Gastrocnemius medialis (tissue), 4 donors: ENCODE data around the gene GMPS. TPM values are rescaled to one million over a fixed set of nuclear protein-coding genes. Genes with fewer than 3 reads are reported as not detected.

Source experiments
- ATAC-seq, 2 donors: fragments of 150-250 bp; one replicate each; pipeline ENCODE4 v1.9.1; 2016
- DNase-seq, 2 donors: peaks; one replicate each; pipeline ENCODE4 v3.0.0-alpha.2; 2019
- H3K27ac ChIP-seq, 4 donors: fragments of 200-600 bp; sonication (generic); 1 replicate in 1 of 4; 2 replicates in 3 of 4; pipeline ENCODE4 v1.5.1; 2016 to 2018; ENCODE audit warnings: mild to moderate bottlenecking in 2 of 4, moderate library complexity in 1 of 4
- H3K27me3 ChIP-seq, 3 donors: fragments of 200-600 bp; sonication (generic) in 2 of 3; 1 replicate in 1 of 3; 2 replicates in 2 of 3; pipeline versions ENCODE4 v1.5.1 to v1.6.0; 2016 to 2019; ENCODE audit warnings: mild to moderate bottlenecking in 1 of 3, moderate library complexity in 1 of 3
- H3K36me3 ChIP-seq, 2 donors: fragments of 200-600 bp; sonication (generic) in 1 of 2; one replicate each; pipeline ENCODE4 v1.5.1; 2017 to 2018
- H3K4me1 ChIP-seq, 2 donors: fragments of 200-600 bp; sonication (generic) in 1 of 2; one replicate each; pipeline ENCODE4 v1.5.1; 2016 to 2017; ENCODE audit warnings: mild to moderate bottlenecking in 2 of 2
- H3K4me3 ChIP-seq, 4 donors: fragments of 200-600 bp; sonication (generic) in 3 of 4; 1 replicate in 1 of 4; 2 replicates in 3 of 4; pipeline ENCODE4 v1.5.1; 2016 to 2019; ENCODE audit warnings: mild to moderate bottlenecking in 2 of 4
- H3K9me3 ChIP-seq, 3 donors: fragments of 200-600 bp; sonication (generic) in 2 of 3; 1 replicate in 1 of 3; 2 replicates in 2 of 3; pipeline ENCODE4 v1.5.1; 2016 to 2019
- POLR2A ChIP-seq, 2 donors: fragments of 450-650 bp; IDR thresholded peaks; one replicate each; pipeline ENCODE4 v1.6.1; 2017; ENCODE audit warnings: antibody characterized with exemption in 2 of 2, mild to moderate bottlenecking in 2 of 2, moderate library complexity in 2 of 2
- in situ Hi-C, 4 donors: fragments of 200-750 bp; cut with MboI; loops; one replicate each; pipeline versions ENCODE4 v1.15.0 to v1.8.0; 2017; ENCODE audit warnings: low sequenced_read_pairs in 4 of 4
- intact Hi-C: fragments of 100-400 bp; cut with DNase I; formaldehyde crosslinking; loops from one replicate; pipeline ENCODE4 v1.15.1; 2023; ENCODE audit warnings: low total_unique reads
- total RNA-seq, 4 donors: library from RNA; depleted of rRNA; stranded (reverse); fragments of >200 nt; gene quantifications; one replicate each; pipeline versions ENCODE4 v1.1.0 to v1.2.3, GENCODE V29; 2016
- TF ChIP-seq, protein P1 (sequence below), 5 experiments: fragments of 450-650 bp in 3 of 5; fragments of 200-600 bp in 2 of 5; sonication (generic) in 2 of 5; IDR thresholded peaks in 4 of 5; conservative IDR thresholded peaks in 1 of 5; 1 replicate in 4 of 5; 2 replicates in 1 of 5; pipeline ENCODE4 v1.5.1; 2016 to 2019; ENCODE audit warnings: antibody characterized with exemption in 5 of 5, mild to moderate bottlenecking in 3 of 5, moderate library complexity in 3 of 5

The GMPS gene
- total RNA-seq, 4 donors from 2014 or later = 26.7 to 34.7 (median 32.5) TPM

GRCh38 chr3:155890671-155891190 lies 20.3 kb downstream of the GMPS start:
- no peaks in the 10 kb centered on the region for H3K27me3 ChIP-seq
- in situ Hi-C loops = no loop called here
- ATAC-seq = no peak

DNA sequence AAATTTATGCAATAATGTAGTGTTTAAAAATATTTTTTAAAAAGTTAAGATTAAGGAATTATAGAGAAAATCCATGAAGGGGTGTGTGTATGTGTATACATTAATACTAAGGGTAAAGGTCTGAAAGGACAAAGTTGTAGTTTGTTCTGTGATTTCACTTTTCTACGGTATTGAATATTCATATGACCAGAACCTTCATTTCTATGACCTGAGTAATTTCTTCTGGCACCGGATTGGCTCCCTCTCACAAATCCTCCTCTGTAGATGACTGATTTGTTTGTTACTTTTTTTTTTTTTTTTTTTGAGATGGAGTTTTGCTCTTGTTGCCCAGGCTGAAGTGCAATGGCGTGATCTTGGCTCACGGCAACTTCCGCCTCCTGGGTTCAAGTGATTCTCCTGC lies 20.9 kb downstream of the GMPS start:
- H3K36me3 ChIP-seq = peaks cover 0 to 12% of the 10 kb centered on the region in 2 donors
- no peak overlapping the region for H3K4me3 ChIP-seq
- H3K9me3 ChIP-seq = no peaks in the 10 kb centered on the region

More at GRCh38 chr3:155890671-155891190, 20.3 kb downstream of the GMPS start:
- no peak for TF ChIP-seq POLR2A (IDR thresholded peaks at IDR 0.05)
- TF ChIP-seq, protein P1, sequence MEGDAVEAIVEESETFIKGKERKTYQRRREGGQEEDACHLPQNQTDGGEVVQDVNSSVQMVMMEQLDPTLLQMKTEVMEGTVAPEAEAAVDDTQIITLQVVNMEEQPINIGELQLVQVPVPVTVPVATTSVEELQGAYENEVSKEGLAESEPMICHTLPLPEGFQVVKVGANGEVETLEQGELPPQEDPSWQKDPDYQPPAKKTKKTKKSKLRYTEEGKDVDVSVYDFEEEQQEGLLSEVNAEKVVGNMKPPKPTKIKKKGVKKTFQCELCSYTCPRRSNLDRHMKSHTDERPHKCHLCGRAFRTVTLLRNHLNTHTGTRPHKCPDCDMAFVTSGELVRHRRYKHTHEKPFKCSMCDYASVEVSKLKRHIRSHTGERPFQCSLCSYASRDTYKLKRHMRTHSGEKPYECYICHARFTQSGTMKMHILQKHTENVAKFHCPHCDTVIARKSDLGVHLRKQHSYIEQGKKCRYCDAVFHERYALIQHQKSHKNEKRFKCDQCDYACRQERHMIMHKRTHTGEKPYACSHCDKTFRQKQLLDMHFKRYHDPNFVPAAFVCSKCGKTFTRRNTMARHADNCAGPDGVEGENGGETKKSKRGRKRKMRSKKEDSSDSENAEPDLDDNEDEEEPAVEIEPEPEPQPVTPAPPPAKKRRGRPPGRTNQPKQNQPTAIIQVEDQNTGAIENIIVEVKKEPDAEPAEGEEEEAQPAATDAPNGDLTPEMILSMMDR (IDR thresholded peaks at IDR 0.05 in 4 of 5, conservative IDR thresholded peaks at IDR 0.05 in 1 of 5) = no peak
- Histone ChIP-seq H3K27ac (no peak overlapping the region), H3K9me3 (no peaks in the 10 kb centered on the region), H3K4me1 (peaks cover 11 to 15% of the 10 kb centered on the region in 2 donors), H3K36me3 (peaks cover 0 to 12% of the 10 kb centered on the region in 2 donors), H3K4me3 (no peak overlapping the region)
- intact Hi-C loops = no loop called here
- no peak for DNase-seq

GRCh38 chr3:155895379-155895900 lies 25.0 kb downstream of the GMPS start:
- intact Hi-C loops (no loop called here), in situ Hi-C loops (no loop called here)
- H3K27ac ChIP-seq = no peak overlapping the region
- H3K4me3 ChIP-seq = no peak overlapping the region
- ATAC-seq (no peak), DNase-seq (no peak)
- H3K36me3 ChIP-seq = peaks cover 0 to 27% of the 10 kb centered on the region in 2 donors
- H3K9me3 ChIP-seq = no peaks in the 10 kb centered on the region
- H3K4me1 ChIP-seq = peaks cover 3 to 4% of the 10 kb centered on the region in 2 donors
- no peak for TF ChIP-seq POLR2A (IDR thresholded peaks at IDR 0.05)
- TF ChIP-seq, protein P1 (IDR thresholded peaks at IDR 0.05 in 4 of 5, conservative IDR thresholded peaks at IDR 0.05 in 1 of 5) = no peak
- H3K27me3 ChIP-seq = no peaks in the 10 kb centered on the region

More for the DNA sequence above, 20.9 kb downstream of the GMPS start:
- in situ Hi-C loops (no loop called here), intact Hi-C loops (no loop called here)
- DNase-seq (no peak), ATAC-seq (no peak)
- TF ChIP-seq, protein P1 (IDR thresholded peaks at IDR 0.05 in 4 of 5, conservative IDR thresholded peaks at IDR 0.05 in 1 of 5) = no peak
- TF ChIP-seq POLR2A (IDR thresholded peaks at IDR 0.05) = no peak
- Histone ChIP-seq H3K27me3 (no peaks in the 10 kb centered on the region), H3K4me1 (peaks cover 11 to 15% of the 10 kb centered on the region in 2 donors), H3K27ac (no peak overlapping the region)

DNA sequence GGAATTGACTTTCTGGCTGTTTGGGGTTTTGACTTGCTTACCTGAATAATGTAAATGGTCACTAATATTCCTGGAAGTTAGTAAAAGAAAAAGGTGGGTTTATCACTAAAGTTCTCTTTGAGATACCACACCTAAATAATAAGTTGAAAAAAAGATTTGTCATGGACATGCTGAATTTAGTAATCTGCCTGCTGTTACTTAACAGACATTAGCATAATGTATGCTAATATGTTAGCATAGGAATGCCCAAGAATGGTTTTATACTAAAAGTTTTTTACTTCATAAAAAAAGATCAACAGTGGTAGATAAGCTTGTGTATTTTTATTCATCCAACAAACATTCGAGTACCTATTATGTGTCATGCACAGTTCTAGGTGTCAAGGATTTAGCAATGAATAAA lies 36.5 kb downstream of the GMPS start:
- Histone ChIP-seq H3K27ac (no peak overlapping the region), H3K36me3 (peaks cover 0 to 44% of the 10 kb centered on the region in 2 donors), H3K4me3 (no peak overlapping the region), H3K9me3 (no peaks in the 10 kb centered on the region), H3K27me3 (no peaks in the 10 kb centered on the region), H3K4me1 (no peaks in the 10 kb centered on the region)
- DNase-seq = no peak
- intact Hi-C loops = no loop called here
- TF ChIP-seq, protein P1 (IDR thresholded peaks at IDR 0.05 in 4 of 5, conservative IDR thresholded peaks at IDR 0.05 in 1 of 5) = no peak
- no peak for TF ChIP-seq POLR2A (IDR thresholded peaks at IDR 0.05)
- no peak for ATAC-seq
- in situ Hi-C loops = no loop called here
